EL (cell line): ENCODE results near the gene APOBEC3G.
A peak's percentile ranks its signal among the peaks of the same experiment; 100 is the strongest.
"Not testable (repeated sequence)": the region's sequence is repeated elsewhere in the genome, so short reads cannot be mapped to it uniquely, and the experiment has no call there.

Experiments used
- DNase-seq: peaks from one replicate; pipeline ENCODE4 v3.0.0-alpha.2; 2016

APOBEC3G gene

DNA sequence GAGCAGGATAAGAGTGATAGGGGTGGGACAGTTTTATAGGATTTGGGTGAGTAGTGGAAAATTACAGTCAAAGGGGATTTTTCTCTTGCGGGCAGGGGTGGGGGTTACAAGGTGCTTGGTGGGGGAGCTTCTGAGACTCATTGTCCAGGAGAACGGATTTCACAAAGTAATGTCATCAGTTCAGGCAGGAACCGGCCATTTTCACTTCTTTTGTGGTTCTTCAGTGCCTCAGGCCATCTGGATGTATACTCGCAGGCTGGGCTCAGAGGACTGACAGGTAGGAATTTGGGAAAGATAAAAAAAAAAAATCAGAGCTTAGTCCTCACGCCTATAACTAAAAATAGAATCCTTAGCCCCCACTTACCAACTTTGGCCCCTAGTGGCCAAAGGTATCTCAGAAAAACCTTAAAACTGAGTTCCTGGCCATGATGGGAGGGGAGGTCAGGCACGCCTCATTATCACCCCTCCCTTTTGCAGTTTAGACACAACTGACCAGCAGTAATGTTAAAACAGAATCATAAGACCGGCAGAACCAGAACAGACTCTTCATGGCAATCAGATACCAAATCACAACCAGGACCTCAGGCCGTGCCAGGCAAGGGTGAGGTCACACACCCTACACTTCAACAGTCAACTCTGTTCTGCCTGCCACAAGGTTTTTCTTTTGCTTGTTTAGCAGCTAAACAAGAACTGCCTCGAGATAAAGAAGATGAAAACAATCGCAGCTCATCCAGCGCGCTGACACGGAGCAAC, 8.9 kb upstream of the APOBEC3G start:
- no peak for DNase-seq

DNA sequence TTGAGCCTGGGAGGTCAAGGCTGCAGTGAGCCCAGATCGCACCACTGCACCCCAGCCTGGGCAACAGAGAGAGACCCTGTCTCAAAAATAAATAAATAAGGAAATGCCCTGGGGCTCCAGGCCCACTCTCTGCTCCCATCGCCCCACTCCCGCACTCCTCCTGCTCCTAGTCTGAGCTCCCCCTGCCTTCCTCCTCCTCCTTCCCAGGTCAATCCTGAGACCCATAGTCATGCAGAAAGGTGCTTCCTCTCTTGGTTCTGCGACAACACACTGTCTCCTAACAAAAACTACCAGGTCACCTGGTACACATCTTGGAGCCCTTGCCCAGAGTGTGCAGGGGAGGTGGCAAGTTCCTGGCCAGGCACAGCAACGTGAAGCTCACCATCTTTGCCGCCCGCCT, 6.9 kb upstream of the APOBEC3G start:
- DNase-seq = no peak

DNA sequence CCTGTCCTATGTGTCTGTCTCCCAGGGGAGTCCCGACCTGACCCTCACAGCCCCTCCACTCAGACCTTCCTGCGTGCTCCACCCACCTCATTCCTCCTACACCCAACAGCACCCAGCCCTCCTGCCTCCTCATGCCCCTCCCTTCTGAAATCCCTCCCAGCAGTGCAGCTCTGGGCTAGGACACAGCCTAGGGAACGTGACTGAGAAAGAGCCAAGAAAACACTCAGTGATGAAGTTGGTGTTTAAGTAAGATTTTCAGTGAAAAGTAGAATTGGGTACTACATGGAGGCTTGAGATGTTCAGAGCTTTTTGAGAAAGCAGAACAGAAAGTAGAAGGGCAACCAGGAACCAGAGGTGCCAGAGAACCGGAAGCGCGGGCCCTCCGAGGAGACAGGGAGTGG, 4.5 kb upstream of the APOBEC3G start:
- not testable (repeated sequence) for DNase-seq

GRCh38 chr22:39073981-39074380, 3.1 kb upstream of the APOBEC3G start:
- DNase-seq = no peak

DNA sequence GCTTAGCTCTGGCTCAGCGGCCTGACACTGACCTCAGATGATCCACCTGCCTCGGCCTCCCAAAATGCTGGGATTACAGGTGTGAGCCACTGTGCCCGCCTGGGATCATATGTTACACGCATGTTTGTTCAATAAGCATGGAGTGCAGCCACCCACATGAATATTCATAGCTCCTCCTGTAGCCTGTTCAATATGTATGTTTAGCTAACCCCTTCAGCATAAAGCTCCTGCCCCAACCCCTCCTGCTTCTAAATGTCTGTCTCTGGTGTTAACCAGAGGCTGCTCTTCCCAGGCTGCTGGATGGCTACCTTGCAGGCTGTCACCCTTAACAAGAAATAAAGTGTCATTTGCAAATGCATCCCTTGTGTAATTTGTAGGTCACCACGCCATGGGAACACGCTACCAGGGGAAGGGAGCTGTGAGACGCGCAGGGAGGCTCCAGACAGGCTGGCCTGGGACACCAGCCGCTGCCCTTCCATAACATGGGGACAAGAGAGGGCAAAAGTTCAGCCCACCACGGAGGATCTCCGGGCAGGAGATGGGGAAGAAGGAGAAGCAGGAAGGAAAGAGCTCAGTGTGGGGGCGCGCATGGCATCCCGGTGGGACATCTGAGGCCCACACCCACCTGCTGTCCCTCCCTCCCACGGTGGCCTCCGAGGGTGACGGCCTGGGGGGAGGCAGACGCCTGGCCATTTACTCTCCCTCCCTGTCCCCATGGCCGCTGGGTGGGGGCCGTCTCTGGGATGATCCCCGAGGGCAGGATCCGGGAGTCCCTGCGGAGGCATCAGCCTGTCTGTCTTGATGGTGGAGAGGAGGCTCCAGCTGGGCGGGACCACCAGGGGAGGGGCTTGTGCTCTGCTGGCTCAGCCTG, 685 bp upstream of the APOBEC3G start:
- DNase-seq = not testable (repeated sequence)

GRCh38 chr22:39077912-39078311, 837 bp downstream of the APOBEC3G start:
- DNase-seq = not testable (repeated sequence)

DNA sequence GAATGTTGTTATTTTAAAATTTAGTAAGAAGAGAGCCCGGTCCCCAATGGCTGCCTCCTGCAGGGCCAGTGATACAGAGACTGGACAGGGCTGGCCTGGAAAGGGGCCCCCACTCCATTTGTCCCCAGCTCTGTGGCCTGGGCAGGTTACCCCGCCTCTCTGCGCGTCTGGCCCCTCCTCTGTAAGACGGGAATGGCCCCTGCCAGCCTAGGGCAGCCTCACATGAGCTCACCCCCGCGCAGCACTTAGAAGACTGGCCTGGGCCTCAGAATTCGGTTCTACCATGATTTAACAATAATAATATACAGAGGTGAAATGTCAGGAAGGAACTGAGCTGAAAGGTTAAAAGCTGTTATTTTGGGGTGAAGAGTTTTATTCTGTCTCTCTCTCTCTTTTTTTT, 1.3 kb downstream of the APOBEC3G start:
- no peak for DNase-seq

DNA sequence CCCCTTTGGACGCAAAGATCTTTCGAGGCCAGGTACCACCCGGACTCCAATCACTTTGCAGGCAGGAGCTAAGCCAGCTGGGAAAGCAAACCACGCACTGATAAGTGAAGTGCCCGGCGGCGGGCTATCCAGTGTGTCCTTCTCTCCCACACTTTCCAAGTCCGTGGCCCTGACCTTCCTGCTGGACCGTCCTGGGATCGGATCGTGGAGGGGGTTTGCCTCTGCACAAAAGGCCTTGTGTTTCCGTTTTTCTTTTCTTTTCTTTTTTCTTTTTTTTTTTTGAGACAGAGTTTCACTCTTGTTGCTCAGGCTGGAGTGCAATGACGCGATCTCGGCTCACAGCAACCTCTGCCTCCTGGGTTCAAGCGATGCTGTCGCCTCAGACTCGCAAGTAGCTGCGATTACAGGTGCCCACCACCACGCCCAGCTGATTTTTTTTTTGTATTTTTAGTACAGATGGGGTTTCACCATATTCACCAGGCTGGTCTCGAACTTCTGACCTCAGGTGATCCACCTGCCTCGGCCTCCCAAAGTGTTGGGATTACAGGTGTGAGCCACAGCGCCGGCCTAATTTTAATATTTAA, 2.1 kb downstream of the APOBEC3G start:
- DNase-seq = not testable (repeated sequence)

DNA sequence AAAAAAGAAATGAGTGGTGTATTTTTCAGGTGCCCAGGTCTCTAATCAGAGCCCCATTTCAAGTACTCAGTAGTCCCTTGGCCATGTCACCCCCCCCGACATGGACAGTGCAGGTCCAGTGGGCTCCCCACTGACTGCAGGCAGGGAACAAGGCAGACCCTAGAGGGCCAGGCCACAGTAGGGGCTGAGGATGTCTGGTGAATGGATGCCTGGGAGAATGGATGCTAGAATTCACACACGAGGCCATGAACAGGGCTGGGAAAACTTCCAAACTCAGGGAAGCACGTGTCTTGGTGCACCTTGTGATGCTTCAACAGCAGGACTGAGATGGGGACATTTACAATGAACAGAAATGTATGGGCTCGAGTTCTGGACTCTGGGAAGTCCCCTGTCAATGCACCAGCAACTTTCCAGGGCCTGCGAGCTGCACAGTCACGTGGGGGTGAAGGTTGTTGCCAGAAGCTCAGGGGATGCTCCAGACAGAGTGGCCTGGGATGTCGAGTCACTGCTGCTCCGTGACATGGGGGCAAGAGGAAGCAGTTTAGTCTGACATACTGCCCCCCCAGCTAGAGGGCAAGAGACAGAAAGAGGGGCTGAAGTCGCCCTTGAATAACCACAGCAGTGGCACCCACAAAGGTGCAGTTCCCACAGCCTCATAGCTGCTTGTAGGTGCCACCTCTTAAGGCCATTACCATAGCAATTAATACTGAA, 3.1 kb downstream of the APOBEC3G start:
- no peak for DNase-seq

GRCh38 chr22:39081016-39081415, 3.9 kb downstream of the APOBEC3G start:
- no peak for DNase-seq

DNA sequence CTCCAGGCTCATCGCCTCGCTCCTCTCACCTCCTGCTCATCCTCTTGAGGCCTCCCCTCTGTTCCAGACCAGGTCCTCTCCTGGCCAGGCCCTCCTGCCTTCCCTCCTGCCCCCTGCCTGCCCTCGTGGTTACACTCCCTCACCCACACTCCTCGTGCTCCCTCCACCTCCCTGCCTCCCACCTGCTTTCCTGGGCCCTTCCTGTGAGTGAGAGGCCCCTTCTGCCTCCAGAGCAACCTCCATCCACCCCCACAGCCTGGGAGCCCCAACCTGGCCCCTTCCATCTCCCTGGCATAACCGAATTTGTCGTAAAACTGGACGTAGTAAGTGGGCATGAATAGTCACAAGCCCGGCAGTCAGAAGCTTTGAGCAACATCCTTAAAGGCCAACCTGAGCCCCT, 4.5 kb downstream of the APOBEC3G start:
- no peak for DNase-seq

GRCh38 chr22:39083212-39084165, 6.4 kb downstream of the APOBEC3G start:
- no peak for DNase-seq

- no peak for DNase-seq
Measured at GRCh38 chr22:39084666-39085065, 7.6 kb downstream of the APOBEC3G start.

DNA sequence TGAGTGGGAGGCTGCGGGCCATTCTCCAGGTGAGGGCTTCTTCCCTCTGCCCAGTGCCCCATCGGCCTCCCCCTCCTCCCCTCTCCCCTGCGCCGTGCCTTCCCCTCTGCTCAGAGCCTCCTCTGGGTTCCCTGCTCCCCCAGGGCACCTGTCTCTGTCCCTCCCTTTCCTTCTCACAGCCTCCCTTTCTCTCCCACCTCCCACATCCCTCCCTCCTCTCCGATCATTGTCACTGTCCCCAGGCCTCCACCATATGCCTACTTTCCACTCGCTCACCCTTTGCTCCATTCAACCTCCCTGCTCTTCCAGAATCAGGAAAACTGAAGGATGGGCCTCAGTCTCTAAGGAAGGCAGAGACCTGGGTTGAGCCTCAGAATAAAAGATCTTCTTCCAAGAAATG, 10.0 kb downstream of the APOBEC3G start:
- no peak for DNase-seq

DNA sequence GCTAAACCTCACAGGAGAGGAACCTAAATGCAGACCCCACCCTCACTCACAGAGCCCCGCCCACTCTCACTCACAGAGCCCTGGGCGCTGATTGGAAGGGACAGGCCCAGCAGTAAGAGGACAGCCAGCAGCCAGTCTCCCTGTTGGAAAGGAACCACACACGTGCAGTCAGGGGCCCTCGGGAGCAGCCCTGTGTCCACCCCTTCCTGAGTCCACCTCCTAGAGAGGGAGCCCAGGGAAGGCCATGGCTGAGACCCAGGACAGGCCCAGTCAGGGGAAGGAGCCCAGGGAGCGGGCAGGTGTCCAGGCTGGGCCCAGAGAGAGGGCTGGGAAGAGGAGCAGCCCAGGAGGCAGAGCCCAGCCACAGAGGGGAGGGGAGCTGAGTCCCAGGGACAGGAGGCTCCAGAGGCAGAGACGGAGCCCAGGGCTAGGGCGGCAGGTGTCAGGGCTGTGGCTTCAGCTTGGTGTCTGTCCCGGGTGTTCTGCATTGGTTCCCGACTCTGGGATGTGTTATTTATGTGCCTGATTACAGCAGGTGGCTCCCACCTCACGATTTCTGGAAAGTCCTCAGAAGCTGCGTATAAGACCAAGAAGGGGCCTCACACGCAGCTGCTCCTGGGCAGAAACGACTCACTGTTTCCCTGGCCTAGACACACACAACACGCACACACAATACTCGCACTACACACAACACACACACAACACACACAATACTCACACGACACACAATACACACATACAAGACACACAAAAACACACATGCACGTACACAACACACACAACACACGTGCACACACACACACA, 11.0 kb downstream of the APOBEC3G start:
- no peak for DNase-seq

DNA sequence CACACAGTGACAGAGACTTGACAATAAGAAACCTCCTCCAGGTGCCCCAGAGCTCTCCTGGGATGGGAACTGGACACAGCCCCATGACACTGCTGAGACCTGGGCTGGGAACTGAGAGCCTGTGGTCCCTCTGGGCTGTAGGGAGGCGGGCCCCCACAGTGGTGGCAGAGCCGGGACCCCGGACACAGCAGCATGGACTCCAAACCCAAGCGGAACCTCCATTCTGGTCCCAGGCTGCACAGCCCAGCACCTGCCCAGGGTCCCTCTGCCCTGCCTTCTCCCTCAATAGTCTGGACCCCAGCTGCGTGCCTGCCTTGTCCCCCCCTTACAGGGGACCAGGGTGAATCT, 11.6 kb downstream of the APOBEC3G start:
- no peak for DNase-seq

- no peak for DNase-seq
Measured at GRCh38 chr22:39089928-39090327, 12.9 kb downstream of the APOBEC3G start.

- peak; percentile 63 for DNase-seq
Measured at GRCh38 chr22:39090426-39091064, 13.5 kb downstream of the APOBEC3G start.

DNA sequence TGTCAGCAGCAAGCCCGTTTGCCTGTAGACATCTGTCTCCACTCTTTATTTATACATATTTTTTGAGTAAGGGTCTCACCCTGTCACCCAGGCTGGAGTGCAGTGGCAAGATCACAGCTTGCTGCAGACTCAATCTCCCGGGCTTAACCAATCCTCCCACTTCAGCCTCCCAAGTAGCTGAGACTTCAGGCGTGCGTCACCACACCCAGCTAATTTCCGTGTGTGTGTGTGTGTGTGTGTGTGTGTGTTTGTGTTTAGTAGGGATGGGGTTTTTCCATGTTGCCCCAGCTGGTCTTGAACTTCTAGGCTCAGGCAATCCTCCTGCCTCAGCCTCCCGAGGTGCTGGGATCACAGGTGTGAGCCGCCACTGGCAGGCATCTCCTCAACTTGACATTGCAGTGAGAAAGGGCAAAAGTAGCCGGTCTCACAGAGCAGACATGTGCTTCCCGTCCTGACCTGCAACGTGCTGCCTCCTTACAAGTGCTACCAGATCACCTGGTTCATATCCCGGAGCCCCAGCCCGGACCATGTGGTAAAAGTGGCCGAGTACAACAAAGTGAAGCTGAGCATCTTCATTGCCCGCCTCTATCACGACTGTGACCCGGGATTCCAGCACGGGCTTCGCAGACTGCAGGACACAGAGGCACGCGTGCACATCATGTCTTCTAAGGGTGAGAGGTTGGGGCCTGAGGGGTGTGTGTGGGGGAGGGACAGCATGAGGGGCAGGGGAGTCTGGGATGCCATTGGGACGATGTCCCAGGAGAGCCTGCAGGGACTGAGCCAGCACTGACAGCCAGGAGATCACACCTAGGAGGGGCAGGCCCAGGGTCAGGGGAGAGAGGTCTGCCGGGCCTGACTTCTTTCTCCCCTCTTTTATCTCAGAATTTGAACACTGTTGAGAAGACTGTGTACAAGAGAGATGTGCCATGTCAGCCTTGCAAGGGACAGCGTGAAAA, 14.3 kb downstream of the APOBEC3G start:
- no peak for DNase-seq
